GM19395 (cell line): Measurements from ENCODE around the gene PHIP.

Experiments used
- ATAC-seq: cut with Tn5 transposase; IDR thresholded peaks from one replicate; pipeline ENCODE4 v1.9.1; 2021; ENCODE audit warnings: mild to moderate bottlenecking, moderate library complexity; ENCODE audit not compliant: unreplicated experiment

The PHIP gene

DNA sequence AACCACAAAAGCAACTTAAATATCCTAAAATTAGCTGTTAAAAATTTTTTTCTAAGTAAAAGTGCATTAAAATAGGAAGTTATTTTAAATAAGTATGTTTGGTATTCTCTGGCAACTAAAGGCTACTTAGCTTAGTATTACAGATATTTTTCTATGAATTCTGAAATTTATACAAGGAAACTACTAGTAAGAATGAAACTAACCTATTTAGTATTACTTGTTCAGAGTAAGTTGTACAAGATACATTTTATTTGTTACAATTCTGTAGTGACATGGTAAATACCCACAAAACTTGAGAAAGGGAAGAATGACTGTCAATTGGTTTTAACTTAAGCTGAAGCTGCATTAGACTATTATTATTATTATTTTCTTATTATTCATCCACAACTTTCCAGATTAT, 6.5 kb downstream of the PHIP start:
- no peak for ATAC-seq

DNA sequence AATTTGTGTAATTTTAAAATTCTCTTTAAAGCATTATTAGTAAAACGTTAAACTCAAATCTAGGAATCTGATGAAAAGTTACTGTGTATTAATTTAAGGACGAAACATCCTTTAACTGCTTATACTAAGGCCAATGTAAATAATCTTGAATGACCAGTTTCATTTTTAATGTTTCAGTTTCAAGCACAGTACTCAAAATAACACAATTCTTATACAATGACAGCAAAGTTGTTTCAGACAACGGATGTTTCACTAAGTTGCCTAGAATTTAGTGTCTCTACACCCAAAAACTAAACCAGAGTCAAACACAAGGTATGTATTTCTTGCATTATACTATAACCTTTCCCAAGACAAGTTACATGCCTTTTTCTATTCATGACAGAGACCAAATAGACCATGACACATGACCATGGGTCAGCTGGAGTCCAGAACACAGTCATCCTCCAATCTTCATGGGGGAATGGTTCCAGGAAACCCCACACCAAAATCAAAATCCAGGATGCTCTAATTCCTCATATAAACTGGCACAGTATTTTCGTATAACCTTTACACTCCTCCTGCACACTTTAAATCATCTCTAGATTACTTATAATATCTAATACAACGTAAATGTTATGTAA, 7.7 kb downstream of the PHIP start:
- peak; percentile 88 for ATAC-seq

DNA sequence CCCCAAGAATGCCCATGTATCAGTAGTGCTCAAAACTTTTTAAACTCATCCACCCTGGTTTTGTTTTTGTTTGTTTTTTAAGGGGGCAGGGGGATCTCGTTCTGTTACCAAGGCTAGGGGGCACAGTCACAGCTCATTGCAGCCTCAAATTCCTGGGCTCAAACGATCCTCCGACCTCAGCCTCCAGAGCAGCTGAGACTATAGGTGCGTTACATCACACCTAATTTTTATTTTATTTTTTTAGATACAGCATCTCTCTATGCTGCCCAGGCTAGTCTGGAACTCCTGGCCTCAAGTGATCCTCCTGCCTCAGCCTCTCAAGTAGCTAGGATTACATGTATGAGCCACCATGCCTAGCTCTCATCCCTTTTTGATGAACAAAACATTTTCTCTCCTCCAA, 11.2 kb downstream of the PHIP start:
- ATAC-seq: no peak

DNA sequence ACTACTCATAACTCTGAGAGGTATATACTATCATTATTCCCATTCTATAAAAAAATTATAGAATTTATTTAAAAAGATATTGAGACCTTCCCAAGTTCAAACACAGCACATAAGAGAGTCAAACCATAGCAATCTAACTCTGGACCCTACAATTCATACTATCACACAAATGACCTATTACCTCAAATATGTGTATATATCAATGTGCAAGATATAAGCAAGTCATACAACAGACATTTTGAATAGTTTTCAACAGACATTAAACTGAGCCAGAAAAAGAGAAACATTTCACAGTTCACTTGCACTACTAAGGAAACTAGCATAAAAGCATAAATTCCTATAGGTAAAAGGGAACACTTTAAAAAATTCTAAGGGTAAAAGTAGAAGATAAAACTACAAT, 11.7 kb downstream of the PHIP start:
- ATAC-seq: no peak

DNA sequence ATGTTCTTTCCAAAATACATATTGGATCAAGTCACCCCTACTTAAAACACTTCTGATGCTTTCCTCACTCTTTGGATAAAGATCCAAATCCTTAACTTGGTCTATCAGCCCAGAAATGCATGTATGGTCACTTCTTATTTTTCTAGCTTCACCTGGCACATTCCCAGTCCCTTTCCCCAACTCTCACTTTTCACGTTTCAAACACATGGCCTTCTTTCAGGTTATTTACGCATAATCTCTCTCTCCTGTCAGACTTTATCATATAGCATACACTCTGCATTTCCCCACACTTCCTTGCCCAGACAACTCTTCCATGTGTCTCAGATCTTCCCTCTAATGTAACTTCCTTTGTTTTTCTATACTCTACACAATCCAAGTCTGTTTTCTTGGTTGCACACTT, 12.8 kb downstream of the PHIP start:
- ATAC-seq: no peak

DNA sequence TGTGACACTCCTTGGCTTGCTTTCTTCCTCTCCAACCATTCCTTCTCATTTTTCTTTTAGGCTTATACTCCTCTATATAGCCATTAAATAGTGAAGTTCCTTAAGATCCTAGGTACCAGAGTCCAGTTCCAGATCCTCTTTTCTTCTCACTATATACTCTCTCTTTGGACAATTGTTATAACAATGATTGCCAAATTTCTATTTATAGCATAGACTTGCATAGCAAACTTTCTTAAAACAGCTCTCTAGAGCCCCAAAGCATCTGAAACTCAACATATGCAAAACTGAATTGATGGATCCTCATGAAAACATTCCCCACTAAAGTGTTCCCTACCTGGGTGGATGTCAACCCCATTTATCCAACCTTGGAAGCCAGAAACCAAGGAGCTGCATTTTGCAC, 13.4 kb downstream of the PHIP start:
- peak; percentile 73 for ATAC-seq

DNA sequence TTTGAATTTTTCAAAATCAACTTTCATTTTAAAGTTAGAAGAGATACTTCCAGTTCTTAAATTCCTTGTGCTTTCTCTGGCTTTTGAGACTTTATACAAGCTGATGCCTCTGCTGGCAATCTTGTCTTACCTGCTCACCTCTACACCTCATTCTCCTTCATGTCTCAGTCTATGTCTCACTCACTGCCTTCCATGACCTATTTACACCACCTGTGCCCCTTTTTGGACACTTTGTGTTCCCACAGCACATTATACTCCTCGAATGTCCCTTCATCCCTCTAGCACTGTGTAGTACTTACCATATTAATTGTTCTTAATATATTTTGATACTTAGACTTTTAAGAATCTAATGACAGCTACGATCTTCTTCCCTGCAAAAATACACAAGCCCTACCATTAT, 15.3 kb downstream of the PHIP start:
- no peak for ATAC-seq

DNA sequence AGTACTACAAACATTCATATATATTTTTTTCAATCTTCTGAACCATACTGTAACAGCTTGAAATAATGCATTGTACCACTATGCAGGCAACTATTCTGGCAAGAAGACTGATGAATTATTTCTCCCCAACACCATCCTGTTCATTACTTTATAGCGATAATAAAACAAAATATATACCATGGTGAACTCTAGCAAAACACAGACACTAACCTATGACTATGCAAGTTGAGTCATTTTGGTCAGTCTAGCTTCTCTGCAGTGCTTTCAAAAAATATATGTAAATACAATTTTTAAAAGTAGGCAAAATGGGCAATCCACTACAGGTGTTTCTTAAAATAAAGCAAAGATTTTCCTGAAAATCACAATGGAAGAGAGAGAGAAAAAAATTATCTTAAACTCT, 20.3 kb downstream of the PHIP start:
- ATAC-seq: no peak

DNA sequence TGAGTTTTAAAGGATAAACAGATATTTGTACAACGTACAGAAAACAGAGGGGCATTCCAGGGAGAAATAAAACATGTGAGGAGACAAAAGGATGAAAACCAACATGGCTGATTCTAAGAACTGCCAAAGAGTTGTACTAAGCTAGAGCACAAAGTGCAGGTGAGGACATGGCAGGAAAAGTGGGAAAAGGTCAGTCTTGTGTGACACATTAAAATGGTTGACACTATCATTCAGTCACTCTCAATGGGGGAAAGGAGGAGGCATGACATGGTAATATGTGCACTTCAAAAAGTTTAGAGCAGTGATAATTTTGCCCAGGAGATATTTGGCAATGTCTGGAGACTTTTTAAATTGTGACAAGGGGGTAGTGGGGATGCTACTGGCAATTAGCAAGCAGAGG, 21.8 kb downstream of the PHIP start:
- no peak for ATAC-seq

DNA sequence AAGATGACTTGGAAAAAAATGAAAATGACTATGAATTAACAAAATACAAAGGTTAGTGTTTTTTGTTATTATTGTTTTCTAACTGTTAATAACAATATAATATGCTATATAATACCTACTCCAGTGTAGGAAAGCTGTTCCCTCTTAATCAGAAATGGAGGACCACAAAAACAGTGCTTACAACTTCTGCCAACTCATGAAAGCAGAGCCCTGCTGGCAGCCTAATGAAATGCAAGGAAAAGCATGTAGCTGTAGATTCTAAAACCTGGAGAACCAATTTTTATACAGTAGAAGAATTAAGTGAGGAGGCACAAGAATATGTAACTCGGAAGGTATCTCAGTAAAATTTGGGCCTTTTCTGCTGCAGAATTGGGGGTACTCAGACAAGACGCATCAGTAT, 29.4 kb downstream of the PHIP start:
- ATAC-seq: no peak

DNA sequence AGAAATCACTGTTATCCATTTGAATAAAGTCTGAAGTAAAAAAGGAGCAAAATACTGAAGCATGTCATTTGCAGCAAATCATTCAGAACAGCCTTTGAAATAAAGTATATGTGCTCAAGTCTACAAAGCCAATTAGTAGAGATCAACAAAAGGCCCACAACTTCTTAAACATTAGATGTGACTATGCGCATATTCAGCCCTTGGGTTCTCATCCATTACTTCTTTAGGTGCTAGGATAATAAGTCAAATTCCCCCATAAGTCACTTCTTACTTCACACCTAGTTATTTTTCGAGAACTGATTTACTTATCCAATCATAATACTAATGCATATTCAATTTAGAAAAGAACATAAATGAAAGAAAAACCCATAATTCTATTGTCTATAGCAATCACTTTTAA, 31.0 kb downstream of the PHIP start:
- ATAC-seq: no peak

DNA sequence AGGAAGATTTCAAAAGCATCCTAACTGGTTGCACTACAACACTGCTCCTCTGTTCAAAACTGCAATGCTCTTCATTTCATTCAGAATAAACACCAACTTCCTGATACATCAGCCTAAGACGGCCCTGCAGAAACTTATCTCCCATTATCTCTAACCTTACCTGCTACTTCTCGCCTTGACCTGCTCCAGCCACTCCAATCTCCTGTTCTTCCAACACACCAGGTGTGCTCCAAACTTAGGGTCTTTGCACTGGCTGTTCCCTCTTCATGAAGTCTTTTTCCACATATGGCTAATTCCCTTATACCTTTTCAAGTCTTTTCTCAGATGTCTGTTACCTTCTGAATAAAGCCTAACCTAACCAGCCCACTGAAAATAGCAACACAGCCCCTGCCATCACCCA, 32.1 kb downstream of the PHIP start:
- ATAC-seq: no peak

DNA sequence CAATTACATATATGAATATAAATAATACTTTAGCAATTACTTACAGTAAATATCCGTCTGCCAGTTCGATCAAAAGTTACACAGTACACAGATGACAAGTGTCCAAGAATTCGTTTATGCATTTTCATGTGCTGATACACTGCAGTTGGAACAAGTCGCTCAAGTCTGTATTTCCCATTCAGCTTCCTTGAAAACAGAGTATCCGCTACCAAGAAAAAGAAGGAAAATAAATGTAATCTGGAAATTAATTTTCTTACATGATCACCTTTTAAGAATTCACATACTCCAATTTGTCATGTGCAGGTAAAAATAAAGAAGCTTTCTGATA, 35.3 kb downstream of the PHIP start:
- peak; percentile 29 for ATAC-seq

DNA sequence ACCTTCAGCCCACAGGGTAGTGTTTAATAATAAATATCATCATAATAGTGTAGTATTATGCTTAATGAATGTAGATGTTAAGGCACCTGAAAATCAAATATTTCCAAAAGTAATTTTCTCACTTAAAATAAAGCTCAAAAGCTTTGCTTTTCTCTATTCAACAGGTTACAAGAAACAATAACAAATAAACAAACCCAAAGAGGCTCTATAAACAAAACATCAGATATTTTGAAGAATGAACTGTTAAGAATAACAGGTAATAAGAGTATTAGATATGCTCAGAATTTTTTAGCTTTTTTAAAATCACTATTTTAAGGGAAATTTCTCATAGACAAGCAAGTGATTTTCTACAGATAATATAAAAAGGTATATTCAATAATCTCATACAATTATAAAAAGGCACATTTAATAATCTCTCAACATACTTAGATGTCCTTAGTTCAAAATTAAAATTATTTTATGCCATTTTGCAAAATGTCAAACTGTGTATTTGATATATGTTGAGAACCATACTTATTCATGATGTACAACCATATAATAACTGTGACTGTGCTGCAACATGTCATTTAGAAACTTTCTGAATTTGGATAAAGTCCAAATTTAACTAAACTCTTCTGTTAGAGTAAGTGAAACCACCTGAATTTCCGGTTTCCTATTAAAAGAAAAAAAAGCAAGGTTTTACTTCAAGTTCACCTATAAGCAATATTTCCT, 35.8 kb downstream of the PHIP start:
- peak; percentile 82 for ATAC-seq

DNA sequence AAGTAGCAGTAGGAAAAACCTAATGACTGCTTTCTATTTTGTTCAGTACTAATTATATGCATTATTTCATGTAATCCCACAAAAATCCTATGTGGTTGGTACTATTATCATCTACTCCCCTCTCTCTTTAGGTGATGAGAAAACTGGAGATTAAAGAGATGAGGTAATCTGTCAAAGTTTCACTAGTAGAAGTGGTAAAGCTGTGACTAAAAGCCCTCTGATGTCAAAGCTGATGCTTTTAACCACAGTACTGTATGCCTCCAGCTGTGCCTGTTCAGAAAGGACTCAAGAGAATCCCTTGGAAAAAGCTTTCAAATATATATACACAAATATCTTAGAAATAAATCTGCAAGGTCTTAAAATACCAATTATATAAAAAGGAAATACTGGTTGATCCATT, 38.0 kb downstream of the PHIP start:
- peak; percentile 80 for ATAC-seq

DNA sequence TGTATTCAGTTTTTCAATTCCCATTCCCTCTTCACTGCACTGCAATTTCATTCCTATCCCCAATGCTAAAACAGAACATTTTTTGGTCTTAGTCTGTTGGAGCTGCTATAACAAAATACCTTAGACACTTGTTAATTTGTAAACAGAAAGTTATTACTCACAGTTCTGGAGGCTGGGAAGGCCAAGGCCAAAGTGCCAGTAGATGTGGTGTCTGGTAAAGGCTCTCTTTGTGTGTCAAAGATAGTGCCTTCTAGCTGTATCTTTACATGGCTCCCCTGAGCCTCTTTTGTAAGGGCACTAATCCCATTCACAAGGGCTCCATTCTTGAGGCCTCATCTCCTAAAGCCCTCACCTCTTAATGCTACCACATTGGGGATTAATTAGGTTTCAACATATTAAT, 40.0 kb downstream of the PHIP start:
- ATAC-seq: no peak

DNA sequence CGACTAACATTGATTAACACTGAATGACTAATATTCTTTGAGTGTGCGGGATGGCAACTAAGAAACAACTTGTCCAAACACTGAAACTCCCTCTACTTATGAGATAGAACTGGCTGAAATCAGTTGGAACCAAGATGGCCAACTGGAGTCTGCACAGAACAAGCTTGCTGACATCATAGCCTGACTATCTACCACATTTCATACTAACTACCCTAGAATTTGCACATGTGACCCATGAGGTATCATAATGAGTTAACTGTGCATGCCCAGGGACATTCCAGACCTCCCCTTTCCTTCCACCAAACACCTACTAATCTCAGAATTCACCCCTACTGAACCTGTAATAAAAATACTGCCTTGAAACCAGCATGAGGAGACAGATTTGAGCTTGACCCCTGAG, 43.2 kb downstream of the PHIP start:
- ATAC-seq: no peak

DNA sequence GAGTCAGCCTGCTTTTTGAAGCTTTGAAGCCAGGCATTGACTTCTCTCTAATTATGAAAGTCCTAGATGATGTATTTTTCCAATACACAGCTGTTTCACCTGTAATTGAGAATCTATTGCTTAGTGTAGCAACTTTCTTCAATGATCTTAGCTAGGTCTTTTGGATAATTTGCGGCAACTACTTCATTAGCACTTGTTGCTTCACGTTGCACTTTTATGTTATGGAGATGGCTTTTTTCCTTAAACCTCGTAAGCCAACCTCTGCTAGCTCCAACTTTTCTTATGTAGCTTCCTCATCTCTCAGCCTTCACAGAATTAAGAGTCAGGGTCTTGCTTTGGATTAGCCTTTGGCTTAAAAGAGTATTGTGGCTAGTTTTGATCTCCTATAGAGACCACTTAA, 44.8 kb downstream of the PHIP start:
- ATAC-seq: no peak

DNA sequence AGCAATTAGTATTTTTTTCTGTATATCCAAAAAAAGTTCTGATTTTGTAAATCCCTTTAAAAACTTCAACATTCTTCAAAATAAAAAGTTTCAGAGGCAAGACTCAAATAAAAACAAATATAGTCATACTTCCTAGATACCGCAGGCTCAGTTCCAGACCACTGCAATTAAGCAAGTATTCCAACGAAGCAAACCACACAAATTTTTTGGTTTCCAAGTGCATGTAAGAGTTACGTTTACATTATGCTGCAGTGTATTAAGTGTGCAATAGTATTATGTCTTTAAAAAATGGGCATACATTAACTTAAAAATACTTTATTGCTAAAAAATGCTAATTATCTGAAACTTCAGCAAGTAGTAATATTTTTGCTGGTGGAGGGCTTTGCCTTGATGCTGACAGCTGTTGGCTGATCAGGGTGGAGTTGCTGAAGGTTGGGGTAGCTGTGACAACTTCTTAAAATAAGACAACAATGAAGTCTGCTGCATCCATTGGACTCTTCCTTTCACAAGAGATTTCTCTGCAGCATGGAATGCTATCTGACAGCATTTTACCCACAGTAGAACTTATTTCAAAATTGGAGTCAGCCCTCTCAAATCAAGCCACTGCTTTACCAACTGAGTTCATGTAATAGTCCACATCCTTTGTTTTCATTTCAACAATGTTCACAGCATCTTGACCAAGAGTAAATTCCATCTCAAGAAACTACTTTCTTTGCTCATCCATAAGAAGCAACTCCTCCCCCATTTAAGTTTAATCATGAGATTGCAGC, 46.0 kb downstream of the PHIP start:
- ATAC-seq: no peak

DNA sequence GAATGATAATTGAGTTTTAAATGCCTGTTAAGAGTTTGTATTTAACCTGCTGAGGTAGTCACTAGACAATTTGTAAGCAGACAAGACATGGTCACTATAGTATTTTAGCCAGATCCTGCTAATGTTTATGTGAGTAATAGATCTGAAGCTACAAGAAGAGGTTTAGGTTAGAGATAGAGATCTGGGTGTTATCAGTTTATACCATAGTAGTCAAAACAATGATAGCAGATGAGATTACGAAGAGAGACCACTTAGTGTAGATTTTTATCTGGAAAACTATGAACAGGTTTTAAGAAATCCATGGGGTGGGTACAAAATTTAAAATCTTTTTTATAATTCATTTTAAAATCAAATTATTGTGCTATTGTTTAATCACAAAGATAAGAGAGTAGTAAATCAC, 47.5 kb downstream of the PHIP start:
- ATAC-seq: no peak

DNA sequence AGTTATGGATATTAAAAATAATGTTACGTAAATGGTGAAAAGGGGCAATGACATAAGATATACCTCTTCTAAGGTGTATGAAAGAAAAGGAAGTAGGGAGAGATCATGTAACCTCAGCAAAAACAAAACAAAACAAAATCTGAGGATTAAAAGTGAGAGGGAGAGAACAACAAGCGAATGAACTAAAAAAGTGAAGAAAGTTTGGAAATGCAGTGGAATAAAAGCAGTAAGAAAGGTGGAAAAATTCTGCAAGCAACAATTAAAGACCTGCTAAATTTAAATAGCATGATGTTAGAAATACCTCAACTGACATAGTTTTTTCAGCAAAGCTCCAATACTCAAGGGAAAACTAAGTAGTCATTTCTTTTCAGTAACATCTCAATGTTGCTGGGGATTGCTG, 48.0 kb downstream of the PHIP start:
- no peak for ATAC-seq

DNA sequence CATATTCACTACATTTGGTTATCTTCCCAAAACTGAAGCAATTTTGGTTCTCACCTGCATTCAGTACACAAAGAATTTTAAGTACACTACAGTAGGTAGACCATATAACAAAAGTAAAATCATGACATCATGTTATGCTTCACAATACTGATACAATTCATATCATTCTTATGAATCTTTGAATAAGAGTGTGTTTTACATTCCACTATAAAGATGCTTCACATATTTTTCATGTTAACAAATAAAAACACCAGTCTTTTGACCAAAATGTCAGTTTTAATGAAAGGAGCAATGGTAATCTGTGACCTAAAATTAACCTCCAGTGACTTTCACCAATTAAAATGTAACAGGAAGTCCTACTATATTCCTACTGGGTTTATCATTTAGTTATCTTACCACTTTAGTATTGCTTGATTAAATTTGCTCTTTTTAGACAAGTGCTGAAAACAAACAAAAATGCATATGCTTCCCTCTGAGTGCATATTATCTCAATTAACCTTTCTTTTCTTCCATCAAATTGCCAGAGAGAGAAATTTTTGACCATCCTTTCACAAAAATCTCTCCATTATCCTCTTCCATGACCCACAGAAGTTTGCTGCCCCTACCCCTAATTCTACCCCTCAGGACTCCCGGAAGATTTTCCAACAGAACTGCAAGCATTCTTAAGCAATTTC, 49.3 kb downstream of the PHIP start:
- no peak for ATAC-seq
